Islet precursor cell (in vitro differentiated cells): ENCODE data around the gene REPS1.

ENCODE experiments used
- DNase-seq: peaks from one replicate; pipeline ENCODE4 v3.0.0-alpha.2; 2018

REPS1 gene

DNA sequence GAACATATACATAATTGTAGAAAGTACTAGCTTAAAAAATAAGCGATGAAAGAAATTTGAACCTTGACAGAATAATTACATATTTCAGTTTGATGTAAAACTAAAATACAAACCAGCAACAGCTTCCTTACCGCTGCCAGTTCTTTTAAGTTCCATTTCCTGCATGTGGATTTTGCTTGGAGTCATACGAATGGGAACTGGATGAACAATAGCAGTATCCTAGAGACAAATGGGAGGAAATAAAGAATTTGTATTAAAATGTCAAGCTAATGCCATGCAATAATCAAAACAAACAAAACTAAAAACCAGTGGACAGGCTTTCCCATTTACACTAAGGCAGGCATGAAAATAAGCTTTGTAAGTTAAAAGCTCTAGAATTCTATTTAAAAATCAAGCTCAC lies 67.1 kb downstream of the REPS1 start:
- DNase-seq: no peak

DNA sequence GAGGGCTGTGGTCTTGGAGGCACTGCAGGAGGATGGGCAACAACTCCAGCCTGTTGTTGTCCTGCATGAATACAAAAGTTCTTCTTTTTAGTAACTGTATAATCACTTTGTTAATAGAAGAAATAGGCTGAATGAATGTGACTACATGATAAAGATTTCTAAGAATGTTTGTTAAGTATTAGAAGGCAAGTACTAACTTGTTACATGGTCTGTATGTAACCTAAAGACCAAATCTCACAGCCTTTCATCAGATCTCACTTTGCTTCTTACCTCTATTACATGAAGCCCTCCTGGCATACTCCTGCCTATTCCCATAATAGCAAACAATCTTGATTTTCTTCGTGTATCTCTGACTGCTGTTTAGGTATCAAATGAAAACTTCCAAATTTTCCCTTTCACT lies 73.4 kb downstream of the REPS1 start:
- no peak for DNase-seq

DNA sequence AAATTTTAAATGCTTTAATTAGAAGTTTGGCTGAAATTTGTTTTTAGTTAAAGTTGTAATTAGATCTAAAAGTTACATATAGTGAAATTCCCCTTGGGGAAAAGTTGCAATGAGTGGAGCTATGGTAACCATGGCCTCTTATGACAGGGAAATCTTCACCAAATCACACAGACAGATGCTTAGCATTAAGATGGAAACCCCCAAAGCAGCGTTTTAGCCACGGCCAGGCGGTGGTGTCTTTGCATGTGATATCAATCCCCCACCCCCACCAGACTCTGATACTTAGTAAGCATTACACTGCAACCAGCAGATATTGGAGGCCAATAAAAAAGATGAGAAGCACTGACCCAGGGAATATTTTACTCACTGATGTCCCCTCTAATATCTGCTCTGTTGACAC lies 75.7 kb downstream of the REPS1 start:
- DNase-seq: no peak

DNA sequence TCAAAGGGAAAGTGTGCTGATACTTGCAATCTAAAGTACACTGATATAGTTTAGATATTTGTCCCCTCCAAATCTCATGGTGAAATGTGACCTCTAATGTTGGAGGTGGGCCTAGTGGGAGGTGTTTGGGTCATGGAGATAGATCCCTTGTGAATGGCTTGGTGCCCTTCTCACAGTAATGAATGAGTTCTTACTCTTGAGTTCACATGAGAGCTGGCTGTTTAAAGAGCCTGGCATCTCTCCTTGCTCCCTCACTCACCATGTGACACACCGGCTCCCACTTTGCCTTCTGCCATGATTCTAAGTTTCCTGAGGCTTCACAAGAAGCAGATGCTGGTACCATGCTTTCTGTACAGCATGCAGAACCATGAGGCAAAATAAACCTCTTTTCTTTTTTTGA lies 78.1 kb downstream of the REPS1 start:
- DNase-seq: no peak

DNA sequence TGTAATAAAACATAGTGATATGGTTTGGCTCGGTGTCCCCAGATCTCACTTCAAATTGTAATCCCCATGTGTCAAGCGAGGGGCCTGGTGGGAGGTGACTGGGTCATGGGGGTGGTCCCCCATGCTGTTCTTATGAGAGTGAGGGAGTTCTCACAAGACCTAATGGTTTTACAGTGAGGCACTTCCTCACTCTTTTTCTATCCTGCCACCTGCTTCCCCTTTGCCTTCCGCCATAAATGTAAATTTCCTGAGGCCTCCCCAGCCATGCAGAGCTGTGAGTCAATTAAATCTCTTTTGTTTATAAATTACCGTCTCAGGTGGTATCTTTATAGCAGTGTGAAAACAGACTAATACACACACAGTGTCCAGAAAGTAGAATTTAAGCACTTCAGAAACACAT lies 78.5 kb downstream of the REPS1 start:
- DNase-seq: no peak

DNA sequence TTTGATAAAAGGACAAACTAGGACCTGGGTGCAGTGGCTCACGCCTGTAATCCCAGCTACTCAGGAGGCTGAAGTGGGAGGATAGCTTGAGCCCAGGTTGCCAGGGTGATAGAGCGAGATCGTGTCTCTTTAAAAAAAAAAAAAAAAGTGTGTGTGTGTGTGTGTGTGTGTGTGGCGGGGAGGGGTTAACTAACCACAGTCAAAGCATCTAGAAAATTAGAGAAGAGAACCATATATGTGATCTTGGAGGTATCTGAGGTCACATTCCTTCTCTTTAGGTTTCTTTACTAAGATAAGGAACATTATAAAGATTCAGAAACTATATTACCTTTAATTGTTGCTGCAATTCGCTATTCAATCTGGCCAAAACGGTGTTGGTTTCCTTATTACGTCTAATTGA lies 80.9 kb downstream of the REPS1 start:
- no peak for DNase-seq

DNA sequence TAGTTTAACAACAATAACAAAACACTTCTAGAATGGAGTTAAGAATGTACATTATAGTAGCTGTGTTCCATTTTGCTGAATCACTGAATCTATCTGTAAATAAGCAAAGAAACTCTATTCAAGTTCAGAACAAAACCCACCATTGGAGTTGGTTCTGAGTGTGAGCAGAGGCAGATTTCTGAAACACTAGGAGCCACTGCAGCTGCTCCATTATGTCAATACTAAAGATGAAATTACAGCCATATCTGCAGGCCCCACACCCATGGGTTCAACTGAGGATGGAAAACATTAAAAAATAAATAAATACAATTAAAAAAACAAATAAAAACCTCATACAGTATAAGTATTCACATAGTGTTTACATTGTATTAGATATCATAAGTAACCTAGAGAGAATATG lies 91.0 kb downstream of the REPS1 start:
- DNase-seq: no peak

DNA sequence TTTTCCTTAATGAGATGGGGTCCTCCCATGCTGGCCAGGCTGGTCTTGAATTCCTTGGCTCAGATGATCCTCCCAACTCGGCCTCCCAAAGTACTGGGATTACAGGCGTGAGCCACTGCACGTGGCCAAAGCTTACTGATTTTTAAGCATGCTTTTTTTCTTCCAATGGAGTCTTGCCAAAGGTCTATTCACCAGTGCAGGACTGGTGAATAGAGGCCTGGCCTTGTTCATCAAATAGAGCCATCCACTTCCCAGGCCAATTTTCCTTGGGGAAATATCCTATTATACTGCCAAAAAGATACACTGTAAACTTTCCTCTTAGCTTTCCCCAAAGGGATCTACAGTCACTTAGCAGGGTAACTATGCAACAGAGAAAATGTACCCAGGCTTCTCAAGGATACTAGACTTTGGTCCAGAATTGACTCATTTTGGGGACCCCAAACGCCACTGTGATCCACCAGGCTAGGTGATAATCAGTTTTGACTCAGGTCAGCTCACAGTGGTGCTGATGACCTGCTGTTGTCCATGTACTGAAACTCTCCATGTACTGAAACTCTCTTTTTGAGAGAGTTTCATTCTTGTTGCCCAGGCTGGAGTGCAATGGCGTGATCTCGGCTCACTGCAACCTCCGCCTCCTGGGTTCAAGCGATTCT lies 91.8 kb downstream of the REPS1 start:
- DNase-seq: no peak

DNA sequence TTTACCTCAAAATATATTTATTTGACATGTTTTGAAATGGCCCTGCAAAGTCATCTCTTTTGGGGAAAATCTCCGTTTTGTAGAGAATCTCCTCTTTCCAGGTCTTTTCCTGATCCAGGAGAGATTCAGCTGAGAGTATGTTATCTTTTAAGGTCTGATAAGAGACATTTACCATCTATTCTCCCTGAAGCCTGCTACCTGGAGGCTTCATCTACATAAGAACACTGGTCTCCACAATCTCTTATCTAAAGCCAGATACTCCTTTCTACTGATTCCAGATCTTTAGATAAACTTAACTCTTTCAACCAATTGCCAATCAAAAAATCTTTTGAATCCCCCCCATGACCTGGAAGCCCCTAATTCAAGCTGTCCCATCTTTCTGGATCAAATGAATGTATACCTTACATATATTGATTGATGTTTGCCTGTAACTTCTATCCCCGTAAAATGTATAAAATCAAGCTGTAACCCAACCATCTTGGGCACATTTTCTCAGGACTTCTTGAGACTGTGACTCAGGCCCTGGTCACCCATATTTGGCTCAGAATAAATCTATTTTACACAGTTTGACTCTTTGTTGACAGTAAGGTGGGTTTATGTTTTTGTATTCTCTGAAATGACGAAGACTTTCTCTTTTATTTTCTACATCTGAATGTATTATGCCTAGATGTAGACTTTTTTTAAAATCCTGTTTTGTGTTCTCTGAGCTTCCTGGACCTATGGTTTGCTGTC lies 96.6 kb downstream of the REPS1 start:
- DNase-seq: no peak

DNA sequence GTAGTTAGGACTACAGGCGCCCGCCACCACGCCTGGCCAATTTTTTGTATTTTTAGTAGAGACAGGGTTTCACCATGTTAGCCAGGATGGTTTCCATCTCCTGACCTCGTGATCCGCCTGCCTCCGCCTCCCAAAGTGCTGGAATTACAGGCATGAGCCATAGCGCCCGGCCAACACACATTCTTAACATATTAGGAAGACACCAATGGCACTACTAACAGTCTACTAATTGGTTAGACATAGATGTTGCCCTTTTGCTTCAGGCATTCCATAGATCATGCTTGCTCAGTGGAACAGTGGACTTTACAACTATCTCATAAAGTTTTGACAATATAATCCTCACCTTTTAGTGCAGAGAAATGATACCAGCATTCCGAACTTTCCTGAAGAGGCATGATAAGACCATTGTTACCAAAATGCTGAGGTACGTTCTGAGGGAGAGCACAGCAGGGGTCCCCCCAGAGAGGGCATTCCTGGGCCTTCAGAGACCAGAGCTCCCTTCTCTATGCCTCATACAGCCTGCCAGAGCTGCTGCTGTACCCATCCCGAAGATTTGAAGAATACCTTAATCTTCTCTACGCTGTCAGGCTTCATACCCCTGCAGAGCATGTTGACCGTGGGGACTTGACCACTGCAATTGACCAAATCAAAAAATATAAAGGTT lies 102.8 kb downstream of the REPS1 start:
- DNase-seq: no peak

DNA sequence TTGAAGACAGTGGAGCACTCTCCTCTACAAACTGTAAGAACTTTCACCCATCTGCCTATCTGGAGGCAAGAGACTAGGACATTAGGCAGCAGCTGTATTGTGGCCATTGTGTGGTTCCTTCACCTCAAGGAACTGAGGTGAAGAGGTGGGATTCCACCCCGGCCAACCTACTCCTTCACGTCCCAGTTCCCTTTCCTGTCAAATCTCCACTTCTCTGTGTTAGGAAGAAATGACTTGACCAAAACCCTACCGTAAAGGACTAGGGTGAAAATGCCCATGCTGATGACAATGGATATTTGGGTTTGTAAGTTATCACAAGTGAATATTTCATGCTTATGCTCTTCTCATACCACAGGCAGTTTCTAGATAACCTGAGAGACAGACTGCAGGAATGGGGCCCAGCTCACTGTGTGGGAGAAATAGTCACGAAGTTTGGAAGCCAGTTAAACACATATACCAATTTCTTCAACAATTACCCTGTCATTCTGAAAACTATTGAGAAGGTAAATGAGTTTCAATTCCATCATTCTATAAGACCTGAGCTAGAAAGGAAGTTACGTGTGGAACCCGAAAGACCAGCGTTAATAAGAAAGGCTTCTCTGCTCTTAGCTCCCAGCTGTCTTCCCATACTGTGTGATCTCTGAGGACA lies 105.6 kb downstream of the REPS1 start:
- no peak for DNase-seq

DNA sequence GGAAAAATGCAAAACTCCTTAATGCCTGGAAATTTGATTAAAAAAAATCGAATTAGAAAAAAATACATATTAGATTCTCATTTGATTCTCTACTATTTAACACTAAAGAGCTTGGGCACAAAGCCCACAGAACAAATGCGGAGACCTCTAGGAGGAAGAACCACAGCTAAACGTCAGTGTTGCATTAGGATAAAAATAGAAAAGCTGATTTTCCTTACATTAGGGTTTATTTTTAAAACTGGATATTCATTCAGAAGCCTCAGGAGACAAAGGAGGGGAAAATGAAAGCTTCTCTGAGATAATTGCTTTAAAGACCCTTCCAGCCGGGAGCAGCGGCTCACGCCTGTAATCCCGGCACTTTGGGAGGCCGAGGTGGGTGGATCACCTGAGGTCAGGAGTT lies 114.9 kb downstream of the REPS1 start:
- no peak for DNase-seq

DNA sequence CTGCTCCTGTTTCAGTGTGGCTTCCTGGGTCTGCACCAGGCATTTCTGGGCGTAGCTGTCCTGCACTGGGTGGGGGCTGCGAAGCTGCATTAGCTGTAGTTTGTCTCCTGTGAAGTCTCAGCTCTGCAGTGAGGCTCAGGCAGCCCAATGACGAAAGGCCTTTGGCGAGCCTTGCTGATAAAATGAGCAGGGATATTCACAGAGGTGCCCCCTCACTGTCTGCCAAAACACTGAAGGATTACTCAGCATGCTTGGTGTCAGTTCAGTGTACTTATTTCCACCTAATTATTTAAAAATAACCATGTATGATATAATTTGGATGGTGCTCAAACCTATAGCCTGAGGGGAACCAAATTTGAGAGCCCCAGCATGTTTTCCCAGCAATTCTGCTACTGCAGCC lies 118.7 kb downstream of the REPS1 start:
- peak; percentile 69 for DNase-seq

DNA sequence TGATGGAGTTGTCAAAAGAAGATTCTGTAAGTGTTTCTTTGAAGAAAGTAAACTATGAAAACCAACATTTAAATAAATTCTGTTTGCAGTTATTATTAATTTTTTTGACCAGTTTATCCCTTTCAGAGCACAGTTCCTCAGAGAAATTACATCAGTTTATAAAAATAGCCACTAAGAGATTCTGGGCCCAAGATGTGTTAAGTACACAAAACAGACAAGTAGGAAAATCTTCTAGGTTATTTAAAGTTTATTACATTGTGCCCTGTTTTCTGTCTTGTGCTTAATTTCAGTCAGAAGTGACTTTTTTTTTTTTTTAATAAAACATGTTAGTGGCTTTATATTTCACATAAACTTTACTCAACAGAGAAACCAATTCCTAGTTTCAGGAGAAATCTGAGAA lies 119.9 kb downstream of the REPS1 start:
- no peak for DNase-seq

DNA sequence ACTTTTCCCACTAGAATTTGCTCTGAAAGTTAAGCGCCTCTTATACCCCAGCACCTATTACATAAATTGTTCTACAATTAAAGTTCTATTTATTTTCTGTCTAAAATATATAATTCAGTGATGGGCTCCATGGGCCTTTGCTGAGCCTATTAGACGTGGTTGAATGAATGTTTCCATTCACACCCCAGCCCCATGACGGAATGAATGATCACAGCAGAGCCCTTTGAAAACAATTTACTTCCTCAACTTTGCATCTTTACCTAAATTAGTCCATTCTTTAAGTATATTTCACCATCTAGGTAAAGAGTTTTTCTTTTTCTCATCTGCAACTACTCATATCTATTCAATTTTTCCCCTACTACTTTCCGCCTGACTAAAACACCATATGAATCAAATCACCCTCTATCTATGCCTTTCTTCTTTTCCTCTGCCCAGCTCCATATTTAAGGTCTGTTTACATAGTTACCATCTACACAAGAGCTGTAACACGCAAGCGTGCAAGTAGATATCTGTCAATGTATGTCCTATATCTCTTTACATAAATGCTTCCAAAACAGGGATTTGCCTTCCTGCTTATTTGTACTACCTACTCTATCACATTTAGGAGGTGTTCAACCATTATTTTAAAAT lies 122.5 kb downstream of the REPS1 start:
- DNase-seq: no peak

DNA sequence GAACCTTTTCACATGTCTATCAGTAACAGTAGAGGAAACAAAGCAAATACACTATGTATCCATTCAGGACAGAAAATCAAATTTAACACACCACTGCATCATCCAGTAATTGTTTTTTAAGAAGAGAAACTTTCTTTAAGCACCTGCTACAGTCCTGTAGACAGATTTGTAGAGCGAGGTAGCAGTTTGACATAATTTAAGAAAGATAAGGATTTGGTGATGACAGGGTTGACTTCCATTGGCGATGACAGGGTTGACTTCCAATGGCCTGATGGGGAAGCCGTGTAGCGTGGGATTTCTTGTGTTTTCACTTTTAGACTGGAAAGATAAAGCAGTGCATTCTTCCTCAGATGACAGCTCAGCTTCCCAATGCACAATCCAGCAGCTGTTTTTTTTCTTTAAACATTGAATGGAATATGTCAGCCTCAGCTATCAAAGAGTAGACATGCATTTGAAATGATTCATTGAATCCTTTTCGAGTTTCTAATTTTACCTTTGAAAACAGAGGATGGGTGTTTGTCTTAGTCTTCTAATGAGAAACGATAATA lies 123.6 kb downstream of the REPS1 start:
- DNase-seq: no peak

DNA sequence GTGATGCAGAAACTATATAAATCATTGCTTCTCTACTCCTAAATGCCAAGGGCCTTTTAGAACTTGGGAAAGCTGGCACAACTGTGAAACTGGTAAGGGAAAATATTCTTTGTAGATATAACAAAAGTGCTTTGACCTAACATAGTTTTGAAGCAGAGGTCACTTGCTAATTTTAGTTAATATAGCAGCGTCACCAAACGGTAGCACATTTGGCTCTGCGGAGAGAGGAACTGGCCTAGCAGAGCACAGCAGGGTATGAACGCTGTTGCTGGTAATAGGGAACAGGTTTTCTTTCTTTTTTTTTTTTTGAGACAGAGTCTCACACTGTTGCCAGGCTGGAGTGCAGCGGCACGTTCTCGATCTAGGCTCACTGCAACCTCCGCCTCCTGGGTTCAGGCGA lies 124.7 kb downstream of the REPS1 start:
- no peak for DNase-seq

DNA sequence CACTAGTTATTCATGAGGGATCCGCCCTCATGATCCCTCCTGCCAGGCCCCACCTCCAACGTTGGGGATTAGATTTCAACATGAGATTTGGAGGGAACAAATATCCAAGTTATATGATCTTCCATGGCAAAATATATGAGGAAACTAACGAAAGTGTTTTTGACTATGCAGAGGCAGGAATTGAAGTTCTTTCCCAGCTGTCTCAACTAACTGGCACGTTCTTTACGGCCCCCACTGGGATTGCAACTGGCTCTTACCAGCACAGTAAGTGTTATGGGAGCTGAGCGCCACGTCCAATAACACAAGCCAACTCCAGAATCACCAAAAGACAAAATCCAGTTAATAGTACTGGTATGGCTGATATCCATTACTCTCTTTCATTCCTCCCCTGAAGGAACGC lies 125.6 kb downstream of the REPS1 start:
- DNase-seq: no peak

DNA sequence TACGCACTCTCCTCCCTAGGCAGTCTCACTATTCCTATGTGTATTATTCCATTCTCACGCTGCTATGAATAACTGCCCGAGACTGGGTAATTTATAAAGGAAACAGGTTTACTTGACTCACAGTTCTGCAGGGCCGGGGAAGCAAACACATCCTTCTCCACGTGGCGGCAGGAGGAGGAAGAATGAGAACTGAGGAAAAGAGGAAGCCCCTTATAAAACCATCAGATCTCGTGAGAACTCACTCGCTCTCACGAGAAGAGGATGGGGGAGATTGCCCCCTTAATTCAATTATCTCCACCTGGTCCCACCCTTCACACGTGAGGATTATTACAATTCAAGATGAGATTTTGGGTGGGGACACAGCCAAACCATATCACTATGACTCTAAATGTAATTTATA lies 130.3 kb downstream of the REPS1 start:
- DNase-seq: no peak

DNA sequence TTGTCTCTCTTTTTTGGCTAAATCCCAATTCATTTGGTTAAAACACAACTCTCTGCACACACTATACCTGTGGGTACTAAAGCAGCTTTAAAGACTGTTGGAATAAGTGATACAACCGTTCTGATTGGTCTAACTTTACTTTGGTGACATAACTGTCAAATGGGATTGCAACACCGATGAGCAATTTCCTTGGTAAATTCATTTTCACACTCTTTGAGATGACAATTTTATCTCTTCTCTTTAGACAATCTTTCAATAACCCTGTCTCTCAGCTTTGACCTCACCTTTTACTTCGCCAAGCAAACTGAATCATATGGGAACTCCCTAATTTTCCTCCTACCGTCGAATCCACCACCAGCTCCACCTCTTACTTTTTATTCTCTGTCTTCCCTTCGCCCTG lies 131.4 kb downstream of the REPS1 start:
- DNase-seq: no peak
